CD4-positive, alpha-beta T cell treated with Interleukin-1 beta for 1 hour (primary cell): ENCODE data around the gene RUVBL2.
"Not testable (repeated sequence)": the region's sequence is repeated elsewhere in the genome, so short reads cannot be mapped to it uniquely, and the experiment has no call there.

Experiments
- DNase-seq, 2 donors: peaks; one replicate each; pipeline ENCODE4 v3.0.0-alpha.2; 2020 to 2022

The RUVBL2 gene

GRCh38 chr19:49018388-49019241 lies 24.9 kb downstream of the RUVBL2 start:
- peak in 1 of 2 donors; percentile 21 for DNase-seq

- DNase-seq: peak; percentile 70
These were observed 25.7 kb downstream of the RUVBL2 start for GRCh38 chr19:49019242-49019932.

- no peak for DNase-seq
These were observed 26.7 kb downstream of the RUVBL2 start for GRCh38 chr19:49020342-49020741.

GRCh38 chr19:49020931-49021895 lies 27.5 kb downstream of the RUVBL2 start:
- DNase-seq: no peak

- no peak for DNase-seq
These were observed 28.4 kb downstream of the RUVBL2 start for GRCh38 chr19:49022116-49022515.

DNA sequence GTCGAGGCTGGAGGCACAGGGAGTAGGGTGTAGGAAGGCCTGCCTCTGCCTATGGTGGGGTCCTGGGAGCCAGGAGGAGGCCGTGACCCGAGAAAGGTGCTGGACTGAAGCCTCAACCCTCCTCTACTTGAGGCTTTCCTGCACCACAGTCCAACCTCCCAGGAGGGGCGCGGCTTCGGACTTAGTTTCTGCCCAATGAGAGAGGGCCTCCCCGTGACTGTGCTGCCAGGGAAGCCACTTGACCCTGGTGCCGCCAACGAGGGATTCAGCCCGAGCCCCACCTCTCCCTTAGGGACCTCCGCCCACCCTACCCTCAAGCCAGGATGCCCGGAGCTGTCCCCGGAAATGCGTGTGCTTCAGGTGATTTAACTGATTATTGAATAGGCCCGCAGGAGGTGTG lies 30.5 kb downstream of the RUVBL2 start, which contains the start of gene CGB3:
Gene CGB3, minus strand, starts transcription at position 101 of the 400 bp plus-strand sequence. CDS start 362 bp downstream, outside the sequence.
- DNase-seq: not testable (repeated sequence)

DNA sequence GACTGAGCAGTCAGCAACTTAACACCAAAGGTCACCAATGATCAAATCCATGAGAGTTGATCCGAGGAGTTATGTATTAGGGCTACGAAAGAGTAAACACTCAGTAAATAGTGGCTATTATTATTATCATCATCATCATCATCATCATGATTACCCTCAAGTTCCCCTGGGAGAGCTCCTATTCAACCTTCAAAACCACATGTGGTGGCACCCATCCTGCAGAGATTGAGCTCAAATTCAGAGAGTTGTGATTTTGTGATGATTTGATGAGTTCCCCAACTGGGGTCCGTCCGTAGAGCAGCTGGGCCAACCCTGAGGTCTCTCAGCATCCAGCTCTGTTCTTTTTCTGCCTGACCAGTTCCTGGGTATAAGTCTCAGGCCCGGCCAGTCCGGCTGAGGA lies 31.4 kb downstream of the RUVBL2 start:
- DNase-seq: not testable (repeated sequence)

DNA sequence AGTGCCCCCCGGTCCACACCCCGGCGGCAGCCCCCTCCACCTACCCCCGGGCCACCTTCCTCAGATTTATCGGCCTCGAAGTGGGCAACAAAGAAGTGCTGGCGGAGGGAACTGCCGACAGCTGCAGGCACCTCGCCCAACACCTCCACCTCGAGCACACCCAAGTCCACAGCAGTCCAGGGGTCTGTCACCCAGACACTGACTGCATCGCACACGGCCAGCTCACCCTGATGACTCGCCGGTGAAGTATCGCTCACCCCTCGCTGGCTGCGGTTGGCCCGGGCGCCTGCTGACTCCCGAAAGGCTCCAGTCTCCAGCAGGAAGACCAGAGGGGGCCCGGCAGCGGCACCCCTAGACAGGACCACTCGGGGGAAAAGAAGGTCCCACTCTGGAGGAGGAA lies 31.9 kb downstream of the RUVBL2 start:
- not testable (repeated sequence) for DNase-seq

DNA sequence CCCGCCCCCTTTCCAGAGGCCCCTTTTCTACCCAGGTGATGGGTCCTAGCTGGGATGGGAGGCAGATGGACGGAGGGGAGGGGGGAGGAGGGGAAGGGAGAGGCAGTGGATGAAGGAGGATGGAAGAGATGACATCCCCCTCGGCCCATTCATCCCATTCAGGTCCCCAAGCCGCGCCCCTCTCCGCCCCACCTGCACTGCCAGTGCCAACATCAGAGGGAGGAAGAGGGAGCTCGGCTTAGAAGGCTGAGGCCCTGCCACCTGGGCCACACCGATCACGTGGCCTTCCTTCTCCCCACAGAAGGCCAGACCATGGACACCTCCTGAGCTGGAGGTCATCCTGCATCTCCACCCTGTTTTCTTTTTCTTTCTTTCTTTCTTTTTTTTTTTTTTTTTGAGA lies 35.0 kb downstream of the RUVBL2 start:
- DNase-seq: not testable (repeated sequence)

DNA sequence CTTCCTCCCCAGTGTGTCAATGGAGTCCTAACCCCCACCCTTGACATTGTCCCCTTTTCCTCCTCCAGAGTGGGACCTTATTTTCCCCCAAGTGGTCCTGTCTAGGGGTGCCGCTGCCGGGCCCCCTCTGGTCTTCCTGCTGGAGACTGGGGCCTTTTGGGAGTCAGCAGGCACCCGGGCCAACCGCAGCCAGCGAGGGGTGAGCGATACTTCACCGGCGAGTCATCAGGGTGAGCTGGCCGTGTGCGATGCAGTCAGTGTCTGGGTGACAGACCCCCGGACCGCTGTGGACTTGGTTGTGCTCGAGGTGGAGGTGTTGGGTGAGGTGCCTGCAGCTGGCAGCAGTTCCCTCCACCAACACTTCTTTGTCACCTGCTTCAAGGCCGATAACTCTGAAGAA lies 36.1 kb downstream of the RUVBL2 start:
- not testable (repeated sequence) for DNase-seq

- not testable (repeated sequence) for DNase-seq
These were observed 36.6 kb downstream of the RUVBL2 start for GRCh38 chr19:49030323-49030722.

- DNase-seq: peak; percentile 54 to 64
These were observed 38.1 kb downstream of the RUVBL2 start, which contains the start of gene CGB2 for GRCh38 chr19:49031642-49032301. CGB2 (plus strand) TSS chr19:49031890; CDS start chr19:49032096, 206 bp downstream.

DNA sequence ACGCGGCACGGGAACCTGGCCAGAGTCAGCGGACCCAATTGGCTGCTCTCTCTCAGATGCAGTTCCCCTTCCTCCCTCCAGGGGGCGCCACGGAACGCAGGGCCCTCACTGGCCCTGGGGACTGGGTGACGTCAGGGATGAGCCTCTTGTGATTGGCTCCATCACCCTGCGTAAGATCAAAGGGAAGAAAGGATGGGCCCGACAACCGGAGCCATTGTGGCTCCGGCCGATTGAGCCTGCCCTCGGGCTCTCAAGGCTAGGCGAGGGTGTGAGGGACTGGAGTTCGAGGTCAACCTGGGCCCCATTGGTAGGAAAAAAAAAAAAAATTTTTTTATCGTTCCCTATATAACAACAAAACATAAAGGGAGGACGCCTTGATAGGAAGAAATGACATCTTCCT lies 43.1 kb downstream of the RUVBL2 start, which contains the start of gene CGB1:
Gene CGB1, minus strand, starts transcription at position 81 of the 400 bp plus-strand sequence. CDS start 184 bp downstream, outside the sequence.
- peak in 1 of 2 donors; percentile 26 for DNase-seq

- not testable (repeated sequence) for DNase-seq
These were observed 44.4 kb downstream of the RUVBL2 start for GRCh38 chr19:49038111-49038510.

- DNase-seq: not testable (repeated sequence)
These were observed 45.0 kb downstream of the RUVBL2 start for GRCh38 chr19:49038557-49039276.

- DNase-seq: not testable (repeated sequence)
These were observed 46.0 kb downstream of the RUVBL2 start for GRCh38 chr19:49039736-49040135.

GRCh38 chr19:49042177-49042576 lies 48.5 kb downstream of the RUVBL2 start:
- no peak for DNase-seq

GRCh38 chr19:49042666-49043065 lies 49.0 kb downstream of the RUVBL2 start:
- not testable (repeated sequence) for DNase-seq

- DNase-seq: not testable (repeated sequence)
These were observed 49.9 kb downstream of the RUVBL2 start, which contains the start of gene CGB5 for GRCh38 chr19:49043548-49043947. CGB5 (plus strand) TSS chr19:49043848; CDS start chr19:49044210, 362 bp downstream.

- DNase-seq: not testable (repeated sequence)
These were observed 55.3 kb downstream of the RUVBL2 start, which contains the start of gene CGB8 for GRCh38 chr19:49049011-49049410. CGB8 (minus strand) TSS chr19:49049111; CDS start chr19:49048739, 372 bp downstream.

- DNase-seq: not testable (repeated sequence)
These were observed 56.1 kb downstream of the RUVBL2 start for GRCh38 chr19:49049834-49050233.
